ENCODE results near the gene SPATS2L.
A peak's percentile ranks its signal among the peaks of the same experiment; 100 is the strongest.

Gene SPATS2L

GRCh38 chr2:200466425-200467418 is 160.2 kb downstream of the SPATS2L start:
- peak in 1 of 2 donors; percentile 32 for DNase-seq (ENCODE audit: low read depth in 2 of 2)

- no peak for DNase-seq (ENCODE audit: low read depth in 2 of 2)
These were observed 161.6 kb downstream of the SPATS2L start for GRCh38 chr2:200467806-200468681.

GRCh38 chr2:200469708-200470211 is 163.3 kb downstream of the SPATS2L start:
- no peak for DNase-seq (ENCODE audit: low read depth in 2 of 2)

- no peak for DNase-seq (ENCODE audit: low read depth in 2 of 2)
These were observed 163.7 kb downstream of the SPATS2L start for GRCh38 chr2:200470230-200470629.

GRCh38 chr2:200471324-200471848 is 164.9 kb downstream of the SPATS2L start:
- peak in 1 of 2 donors; percentile 29 for DNase-seq (ENCODE audit: low read depth in 2 of 2)

GRCh38 chr2:200471928-200472645 is 165.6 kb downstream of the SPATS2L start:
- no peak for DNase-seq (ENCODE audit: low read depth in 2 of 2)

GRCh38 chr2:200472853-200473464 is 166.5 kb downstream of the SPATS2L start:
- DNase-seq (ENCODE audit: low read depth in 2 of 2): no peak

- DNase-seq (ENCODE audit: low read depth in 2 of 2): no peak
These were observed 169.3 kb downstream of the SPATS2L start for GRCh38 chr2:200475795-200476194.

- DNase-seq (ENCODE audit: low read depth in 2 of 2): no peak
These were observed 170.3 kb downstream of the SPATS2L start for GRCh38 chr2:200476836-200477235.

- no peak for DNase-seq (ENCODE audit: low read depth in 2 of 2)
These were observed 171.2 kb downstream of the SPATS2L start for GRCh38 chr2:200477667-200478131.

- no peak for DNase-seq (ENCODE audit: low read depth in 2 of 2)
These were observed 173.3 kb downstream of the SPATS2L start for GRCh38 chr2:200479692-200480265.

- DNase-seq (ENCODE audit: low read depth in 2 of 2): no peak
These were observed 175.7 kb downstream of the SPATS2L start for GRCh38 chr2:200482194-200482593.

- no peak for DNase-seq (ENCODE audit: low read depth in 2 of 2)
These were observed 177.3 kb downstream of the SPATS2L start for GRCh38 chr2:200483729-200484198.

GRCh38 chr2:200484934-200485333 is 178.4 kb downstream of the SPATS2L start:
- no peak for DNase-seq (ENCODE audit: low read depth in 2 of 2)

- no peak for DNase-seq (ENCODE audit: low read depth in 2 of 2)
These were observed 180.0 kb downstream of the SPATS2L start for GRCh38 chr2:200486529-200486928.

GRCh38 chr2:200488169-200488568 is 181.7 kb downstream of the SPATS2L start:
- no peak for DNase-seq (ENCODE audit: low read depth in 2 of 2)

GRCh38 chr2:200490001-200490400 is 183.5 kb downstream of the SPATS2L start:
- no peak for DNase-seq (ENCODE audit: low read depth in 2 of 2)

GRCh38 chr2:200492656-200493055 is 186.2 kb downstream of the SPATS2L start:
- no peak for DNase-seq (ENCODE audit: low read depth in 2 of 2)

- no peak for DNase-seq (ENCODE audit: low read depth in 2 of 2)
These were observed 187.6 kb downstream of the SPATS2L start for GRCh38 chr2:200494048-200494447.

GRCh38 chr2:200496696-200497095 is 190.2 kb downstream of the SPATS2L start:
- no peak for DNase-seq (ENCODE audit: low read depth in 2 of 2)
